Upper lobe of left lung (tissue), 6 donors: ENCODE results near the gene PITPNM3. TPM values are rescaled to one million over a fixed set of nuclear protein-coding genes. Genes with fewer than 3 reads are reported as not detected.

ENCODE experiments used
- ATAC-seq, 2 donors: fragments of 200-7000 bp; cut with Tn5 transposase; one replicate each; pipeline ENCODE4 v1.9.1; 2022; ENCODE audit warnings: mild to moderate bottlenecking in 2 of 2, moderate library complexity in 2 of 2; ENCODE audit not compliant: low FRiP score in 2 of 2
- DNase-seq, 2 donors: peaks; one replicate each; pipeline ENCODE4 v3.0.0-alpha.2; 2019 to 2020
- H3K27ac ChIP-seq, 4 donors: fragments of 200-600 bp; sonication (generic); one replicate each; pipeline ENCODE4 v1.5.1; 2016 to 2019
- H3K27me3 ChIP-seq, 4 donors: fragments of 200-600 bp; sonication (generic); one replicate each; pipeline ENCODE4 v1.5.1; 2017 to 2019
- H3K36me3 ChIP-seq, 4 donors: fragments of 200-600 bp; sonication (generic); one replicate each; pipeline ENCODE4 v1.5.1; 2016 to 2019
- H3K4me1 ChIP-seq, 4 donors: fragments of 200-600 bp; sonication (generic); one replicate each; pipeline ENCODE4 v1.5.1; 2018 to 2019
- H3K4me3 ChIP-seq, 4 donors: fragments of 200-600 bp; sonication (generic); one replicate each; pipeline ENCODE4 v1.5.1; 2017 to 2019; ENCODE audit warnings: mild to moderate bottlenecking in 2 of 4, moderate library complexity in 1 of 4
- H3K9me3 ChIP-seq, 4 donors: fragments of 200-600 bp; sonication (generic); one replicate each; pipeline ENCODE4 v1.5.1; 2018 to 2019
- EP300 ChIP-seq, 4 donors: sonication (generic); formaldehyde crosslinking; IDR thresholded peaks; one replicate each; pipeline ENCODE4 v1.5.1; 2017; ENCODE audit warnings: antibody characterized with exemption in 4 of 4, control low read depth in 2 of 4
- POLR2A ChIP-seq, 4 donors: fragments of 450-650 bp; IDR thresholded peaks; one replicate each; pipeline ENCODE4 v1.5.1; 2016 to 2017; ENCODE audit warnings: antibody characterized with exemption in 4 of 4, mild to moderate bottlenecking in 2 of 4
- POLR2AphosphoS5 ChIP-seq, 2 donors: sonication (generic); formaldehyde crosslinking; IDR thresholded peaks; one replicate each; pipeline ENCODE4 v1.5.1; 2017; ENCODE audit warnings: antibody characterized with exemption in 2 of 2
- WGBS, 2 donors: methylation state at CpG; one replicate each; pipeline ENCODE4 v1.1.5; 2017 to 2018; 5-methylcytosine and 5-hydroxymethylcytosine counted together
- total RNA-seq, 6 donors: library from RNA; depleted of rRNA in 4 of 6; stranded (reverse); fragments of >200 nt in 4 of 6; gene quantifications; one replicate each; pipeline versions ENCODE4 v1.1.0 to v1.2.1, GENCODE V29; 2016 to 2021
- TF ChIP-seq, protein P1 (sequence below), 6 experiments: fragments of 450-650 bp in 4 of 6; fragments of 200-600 bp in 2 of 6; sonication (generic) in 2 of 6; IDR thresholded peaks; one replicate each; pipeline ENCODE4 v1.5.1; 2016 to 2019; ENCODE audit warnings: antibody characterized with exemption in 6 of 6
- donor health status: DM: no; HTN: no; CAD: no; lungs with moderate emphysema.
- donor health status: DM: no; HTN: yes; CAD: no; lungs with severe emphysema.

The PITPNM3 gene
- total RNA-seq, 6 donors from 2014 or later, result 10.3 to 16.3 (median 12.5) TPM

GRCh38 chr17:6492892-6493674 is 63.3 kb downstream of the PITPNM3 start:
- 64 to 76% methylated on average over 4 of the region's 4 CpGs for WGBS, 2 donors
- TF ChIP-seq EP300 (IDR thresholded peaks at IDR 0.05), result no peak
- no peak for TF ChIP-seq POLR2AphosphoS5 (IDR thresholded peaks at IDR 0.05)
- TF ChIP-seq, protein P1, sequence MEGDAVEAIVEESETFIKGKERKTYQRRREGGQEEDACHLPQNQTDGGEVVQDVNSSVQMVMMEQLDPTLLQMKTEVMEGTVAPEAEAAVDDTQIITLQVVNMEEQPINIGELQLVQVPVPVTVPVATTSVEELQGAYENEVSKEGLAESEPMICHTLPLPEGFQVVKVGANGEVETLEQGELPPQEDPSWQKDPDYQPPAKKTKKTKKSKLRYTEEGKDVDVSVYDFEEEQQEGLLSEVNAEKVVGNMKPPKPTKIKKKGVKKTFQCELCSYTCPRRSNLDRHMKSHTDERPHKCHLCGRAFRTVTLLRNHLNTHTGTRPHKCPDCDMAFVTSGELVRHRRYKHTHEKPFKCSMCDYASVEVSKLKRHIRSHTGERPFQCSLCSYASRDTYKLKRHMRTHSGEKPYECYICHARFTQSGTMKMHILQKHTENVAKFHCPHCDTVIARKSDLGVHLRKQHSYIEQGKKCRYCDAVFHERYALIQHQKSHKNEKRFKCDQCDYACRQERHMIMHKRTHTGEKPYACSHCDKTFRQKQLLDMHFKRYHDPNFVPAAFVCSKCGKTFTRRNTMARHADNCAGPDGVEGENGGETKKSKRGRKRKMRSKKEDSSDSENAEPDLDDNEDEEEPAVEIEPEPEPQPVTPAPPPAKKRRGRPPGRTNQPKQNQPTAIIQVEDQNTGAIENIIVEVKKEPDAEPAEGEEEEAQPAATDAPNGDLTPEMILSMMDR (IDR thresholded peaks at IDR 0.05), result no peak
- TF ChIP-seq POLR2A (IDR thresholded peaks at IDR 0.05), result no peak
- Histone ChIP-seq H3K4me3 (no peak overlapping the region), H3K36me3 (no peaks in the 10 kb centered on the region), H3K27me3 (no peaks in the 10 kb centered on the region), H3K9me3 (no peaks in the 10 kb centered on the region), H3K4me1 (peaks cover 0 to 18% (median 2%) of the 10 kb centered on the region in 4 donors), H3K27ac (no peak overlapping the region)
- DNase-seq (no peak), ATAC-seq (no peak)

DNA sequence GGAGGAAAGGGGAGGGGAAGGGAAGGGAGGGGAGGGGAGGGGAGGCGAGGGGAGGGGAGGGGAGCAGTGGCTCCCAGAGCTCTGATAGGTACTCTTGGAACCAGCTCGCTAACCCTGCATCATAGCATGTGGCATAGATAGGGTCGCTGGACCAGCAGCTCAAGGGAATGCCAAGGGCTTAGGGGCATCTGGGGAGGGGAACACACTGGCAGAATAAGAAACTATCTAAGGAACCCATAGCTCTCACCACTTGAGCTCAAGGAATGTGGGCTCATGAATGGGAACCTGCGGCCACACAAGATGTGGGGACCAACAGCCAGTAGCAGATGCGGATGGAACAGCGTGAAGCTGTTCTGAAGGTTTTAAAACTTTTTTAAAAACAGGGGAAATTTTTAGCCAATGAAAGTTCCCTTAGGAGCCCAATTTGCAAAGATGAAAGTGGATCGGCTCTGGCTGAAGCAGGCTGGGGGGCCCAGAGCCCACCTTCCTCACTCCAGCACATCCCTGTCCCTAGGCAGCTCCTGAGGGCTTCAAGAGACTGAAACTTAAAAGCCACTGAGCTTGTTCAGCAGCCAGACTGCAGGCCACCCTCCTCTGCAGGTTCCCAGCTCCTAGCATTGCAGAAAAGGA is 65.2 kb downstream of the PITPNM3 start:
- ATAC-seq (no peak), DNase-seq (no peak)
- Histone ChIP-seq H3K4me1 (peaks cover 4 to 9% (median 6%) of the 10 kb centered on the region in 4 donors), H3K27ac (no peak overlapping the region), H3K4me3 (no peak overlapping the region), H3K27me3 (no peaks in the 10 kb centered on the region), H3K36me3 (no peaks in the 10 kb centered on the region), H3K9me3 (no peaks in the 10 kb centered on the region)
- TF ChIP-seq POLR2AphosphoS5 (IDR thresholded peaks at IDR 0.05) (no peak), POLR2A (IDR thresholded peaks at IDR 0.05) (no peak), EP300 (IDR thresholded peaks at IDR 0.05) (no peak)
- TF ChIP-seq, protein P1 (IDR thresholded peaks at IDR 0.05), result no peak
- WGBS, 2 donors, result 95 to 97% methylated on average over 6 of the region's 7 CpGs

GRCh38 chr17:6489016-6489550 is 67.3 kb downstream of the PITPNM3 start:
- WGBS, 2 donors, result 48 to 83% methylated on average over 2 to 6 of the region's 6 CpGs

GRCh38 chr17:6488008-6488539 is 68.3 kb downstream of the PITPNM3 start:
- no peaks in the 10 kb centered on the region for H3K9me3 ChIP-seq
- no peak overlapping the region for H3K4me3 ChIP-seq
- ATAC-seq, result no peak
- H3K27ac ChIP-seq, result no peak overlapping the region
- TF ChIP-seq POLR2A (IDR thresholded peaks at IDR 0.05) (no peak), POLR2AphosphoS5 (IDR thresholded peaks at IDR 0.05) (no peak), EP300 (IDR thresholded peaks at IDR 0.05) (no peak)
- TF ChIP-seq, protein P1 (IDR thresholded peaks at IDR 0.05), result no peak
- H3K4me1 ChIP-seq, result peaks cover 0 to 6% (median 3%) of the 10 kb centered on the region in 4 donors
- no peak for DNase-seq
- H3K36me3 ChIP-seq, result no peaks in the 10 kb centered on the region
- no peaks in the 10 kb centered on the region for H3K27me3 ChIP-seq
- WGBS, 2 donors, result 58 to 92% methylated on average over 6 of the region's 6 CpGs

More at GRCh38 chr17:6489016-6489550, 67.3 kb downstream of the PITPNM3 start:
- Histone ChIP-seq H3K27ac (no peak overlapping the region), H3K36me3 (no peaks in the 10 kb centered on the region), H3K27me3 (no peaks in the 10 kb centered on the region), H3K9me3 (no peaks in the 10 kb centered on the region), H3K4me1 (peaks cover 0 to 6% (median 5%) of the 10 kb centered on the region in 4 donors), H3K4me3 (no peak overlapping the region)
- DNase-seq, result no peak
- TF ChIP-seq EP300 (IDR thresholded peaks at IDR 0.05) (no peak), POLR2AphosphoS5 (IDR thresholded peaks at IDR 0.05) (no peak), POLR2A (IDR thresholded peaks at IDR 0.05) (no peak)
- TF ChIP-seq, protein P1 (IDR thresholded peaks at IDR 0.05), result no peak
- no peak for ATAC-seq
